ENCODE data around the gene NTSR2.

Gene NTSR2

DNA sequence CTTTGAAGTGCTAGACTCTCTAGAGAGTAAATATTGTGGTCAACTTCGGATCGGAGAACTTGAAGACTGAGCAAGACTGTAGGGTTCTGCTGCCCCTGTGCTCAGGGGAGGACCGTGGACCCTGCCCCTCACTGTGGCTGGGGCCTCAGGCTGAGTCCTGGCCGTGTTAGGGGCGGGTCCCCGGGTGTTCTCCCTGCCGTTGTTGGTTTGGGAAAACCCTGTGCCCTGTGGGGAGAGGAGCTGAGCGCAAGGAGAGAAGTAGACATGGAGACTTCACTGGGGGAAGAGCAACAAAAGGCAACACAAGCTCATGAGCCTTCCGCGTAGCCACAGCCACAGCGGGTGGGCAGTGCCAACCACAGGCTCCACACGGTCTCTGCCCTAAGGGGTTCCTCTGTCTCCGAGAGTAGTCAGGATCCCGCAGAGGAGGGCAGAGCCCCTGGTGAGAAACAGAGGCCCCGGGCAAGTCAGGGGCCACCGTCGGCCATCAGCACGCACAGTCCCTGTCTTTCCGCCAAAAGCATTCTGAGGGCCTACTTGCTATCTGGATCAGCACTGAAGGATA, 53.1 kb downstream of the NTSR2 start:
- Histone ChIP-seq H3K27ac (ENCODE audit: low read depth, low read length) (no peak overlapping the region), H3K9me3 (ENCODE audit: low read length) (no peaks in the 10 kb centered on the region), H3K36me3 (ENCODE audit: insufficient read depth, low read length) (no peaks in the 10 kb centered on the region), H3K4me1 (ENCODE audit: insufficient read depth, low read length) (no peaks in the 10 kb centered on the region), H3K27me3 (ENCODE audit: control insufficient read depth in 1 of 2, insufficient read depth in 2 of 2, low read length in 2 of 2) (no peaks in the 10 kb centered on the region), H3K9ac (ENCODE audit: low read length) (no peak overlapping the region), H3K4me3 (ENCODE audit: low read depth in 1 of 2, low read length in 2 of 2) (no peak overlapping the region)

DNA sequence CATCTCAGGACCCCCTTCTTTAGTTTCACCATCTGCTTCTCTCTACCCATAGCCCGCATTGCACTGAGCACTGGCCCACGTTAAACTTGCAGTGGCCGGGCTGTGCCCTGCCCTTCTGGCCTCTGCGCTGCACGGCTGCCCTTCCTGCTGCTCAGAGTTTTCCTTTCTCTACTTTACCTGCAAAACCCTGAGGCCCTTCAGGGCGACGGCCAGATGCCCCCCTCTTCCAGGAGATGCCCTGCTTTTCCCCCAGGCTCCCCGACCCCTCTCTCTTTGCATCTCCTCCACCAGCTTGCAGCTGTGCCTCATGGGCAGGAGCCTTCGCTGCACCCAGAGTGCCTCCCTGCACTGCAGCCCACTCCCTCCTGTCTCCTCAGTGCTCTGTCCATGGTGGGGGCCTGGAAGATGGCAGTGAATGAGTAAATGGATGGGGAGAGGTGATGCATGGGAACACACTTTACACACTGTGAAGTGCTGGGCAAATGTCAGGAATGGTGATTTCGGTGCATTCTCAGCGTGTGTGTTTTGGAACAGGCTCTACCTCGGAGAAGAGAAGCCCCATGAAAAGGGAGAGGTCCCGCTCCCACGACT, 53.8 kb downstream of the NTSR2 start:
- no peak overlapping the region for H3K4me3 ChIP-seq (ENCODE audit: low read depth in 1 of 2, low read length in 2 of 2)
- H3K27ac ChIP-seq (ENCODE audit: low read depth, low read length) = no peak overlapping the region
- no peaks in the 10 kb centered on the region for H3K4me1 ChIP-seq (ENCODE audit: insufficient read depth, low read length)
- no peaks in the 10 kb centered on the region for H3K9me3 ChIP-seq (ENCODE audit: low read length)
- no peaks in the 10 kb centered on the region for H3K27me3 ChIP-seq (ENCODE audit: control insufficient read depth in 1 of 2, insufficient read depth in 2 of 2, low read length in 2 of 2)
- H3K9ac ChIP-seq (ENCODE audit: low read length) = no peak overlapping the region
- H3K36me3 ChIP-seq (ENCODE audit: insufficient read depth, low read length) = no peaks in the 10 kb centered on the region

DNA sequence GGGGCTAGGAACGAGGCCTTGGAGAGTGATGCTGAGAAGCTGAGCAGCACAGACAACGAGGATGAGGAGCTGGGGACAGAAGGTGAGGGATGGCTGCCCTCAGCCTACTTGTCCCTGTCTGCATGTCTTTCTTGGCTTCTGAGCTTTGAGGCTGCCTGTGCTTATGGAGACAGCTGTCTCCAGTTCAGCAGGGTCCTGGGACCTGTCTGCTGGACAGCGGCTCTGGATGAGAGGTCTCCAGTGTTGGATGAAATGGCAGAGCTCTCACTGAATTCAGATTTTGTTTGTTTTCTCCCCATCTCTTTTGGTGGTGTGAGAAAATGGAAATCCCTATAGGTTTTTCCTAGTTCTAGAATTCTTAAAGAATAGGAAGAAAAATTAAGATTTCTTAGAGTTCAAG, 54.8 kb downstream of the NTSR2 start:
- no peaks in the 10 kb centered on the region for H3K27me3 ChIP-seq (ENCODE audit: control insufficient read depth in 1 of 2, insufficient read depth in 2 of 2, low read length in 2 of 2)
- no peak overlapping the region for H3K27ac ChIP-seq (ENCODE audit: low read depth, low read length)
- H3K36me3 ChIP-seq (ENCODE audit: insufficient read depth, low read length) = no peaks in the 10 kb centered on the region
- no peak overlapping the region for H3K9ac ChIP-seq (ENCODE audit: low read length)
- no peaks in the 10 kb centered on the region for H3K4me1 ChIP-seq (ENCODE audit: insufficient read depth, low read length)
- no peak overlapping the region for H3K4me3 ChIP-seq (ENCODE audit: low read depth in 1 of 2, low read length in 2 of 2)
- H3K9me3 ChIP-seq (ENCODE audit: low read length) = no peaks in the 10 kb centered on the region

DNA sequence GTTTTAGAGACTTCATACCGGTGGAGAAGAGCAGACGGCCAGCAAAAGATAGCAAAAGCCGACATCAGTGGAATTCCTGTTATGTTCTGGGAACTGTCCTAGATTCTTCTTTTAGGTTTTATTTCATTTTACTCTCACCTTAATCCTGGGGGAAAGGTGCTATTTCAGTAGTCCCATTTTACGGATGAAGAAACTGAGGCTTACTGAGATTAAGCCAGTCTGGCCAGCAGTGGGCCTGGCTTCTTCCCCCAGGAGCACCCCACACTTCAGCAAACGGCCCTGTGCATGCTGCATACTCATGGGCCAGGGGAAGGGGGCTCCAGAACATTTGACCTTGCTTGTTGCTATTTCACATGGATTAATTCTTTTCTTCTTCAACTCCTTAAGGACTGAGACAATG, 56.7 kb downstream of the NTSR2 start:
- no peaks in the 10 kb centered on the region for H3K9me3 ChIP-seq (ENCODE audit: low read length)
- no peaks in the 10 kb centered on the region for H3K4me1 ChIP-seq (ENCODE audit: insufficient read depth, low read length)
- H3K36me3 ChIP-seq (ENCODE audit: insufficient read depth, low read length) = no peaks in the 10 kb centered on the region
- no peak overlapping the region for H3K9ac ChIP-seq (ENCODE audit: low read length)
- H3K27ac ChIP-seq (ENCODE audit: low read depth, low read length) = no peak overlapping the region
- no peaks in the 10 kb centered on the region for H3K27me3 ChIP-seq (ENCODE audit: control insufficient read depth in 1 of 2, insufficient read depth in 2 of 2, low read length in 2 of 2)
- H3K4me3 ChIP-seq (ENCODE audit: low read depth in 1 of 2, low read length in 2 of 2) = no peak overlapping the region

DNA sequence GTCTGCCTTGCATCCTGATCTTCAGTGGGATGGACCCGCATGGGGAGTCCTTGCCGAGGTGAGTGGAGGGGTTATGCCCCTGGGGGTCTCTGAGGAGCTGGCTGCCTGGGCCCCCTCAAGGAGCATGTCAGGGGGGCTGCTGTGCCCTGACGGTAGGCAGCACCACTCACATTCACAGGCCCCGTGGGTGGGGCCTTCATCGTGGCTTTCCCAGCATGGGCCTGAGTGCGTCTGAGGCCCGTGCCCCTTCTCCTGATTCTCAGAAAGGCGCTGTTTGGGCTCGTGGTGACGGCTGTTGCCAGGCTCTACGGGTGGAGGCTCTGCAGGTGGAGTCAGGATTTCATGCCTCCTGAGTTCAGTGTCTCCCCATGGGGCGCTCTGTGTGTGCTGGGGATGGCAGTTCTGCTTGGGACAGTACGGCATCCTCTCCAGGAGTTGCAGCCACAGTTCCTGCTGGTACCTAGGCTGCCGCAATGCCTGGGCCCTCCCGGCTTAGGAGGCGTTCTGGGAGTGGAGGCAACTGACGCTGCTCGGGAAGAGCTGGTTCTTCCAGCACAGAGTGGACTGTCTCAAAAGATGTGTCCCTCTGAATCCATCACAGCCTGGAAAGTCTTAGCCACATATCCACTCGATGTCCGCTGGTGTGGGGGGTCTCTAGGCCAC, 57.3 kb downstream of the NTSR2 start:
- Histone ChIP-seq H3K4me1 (ENCODE audit: insufficient read depth, low read length) (no peaks in the 10 kb centered on the region), H3K27ac (ENCODE audit: low read depth, low read length) (no peak overlapping the region), H3K9ac (ENCODE audit: low read length) (no peak overlapping the region), H3K4me3 (ENCODE audit: low read depth in 1 of 2, low read length in 2 of 2) (no peak overlapping the region), H3K9me3 (ENCODE audit: low read length) (no peaks in the 10 kb centered on the region), H3K27me3 (ENCODE audit: control insufficient read depth in 1 of 2, insufficient read depth in 2 of 2, low read length in 2 of 2) (no peaks in the 10 kb centered on the region), H3K36me3 (ENCODE audit: insufficient read depth, low read length) (no peaks in the 10 kb centered on the region)

DNA sequence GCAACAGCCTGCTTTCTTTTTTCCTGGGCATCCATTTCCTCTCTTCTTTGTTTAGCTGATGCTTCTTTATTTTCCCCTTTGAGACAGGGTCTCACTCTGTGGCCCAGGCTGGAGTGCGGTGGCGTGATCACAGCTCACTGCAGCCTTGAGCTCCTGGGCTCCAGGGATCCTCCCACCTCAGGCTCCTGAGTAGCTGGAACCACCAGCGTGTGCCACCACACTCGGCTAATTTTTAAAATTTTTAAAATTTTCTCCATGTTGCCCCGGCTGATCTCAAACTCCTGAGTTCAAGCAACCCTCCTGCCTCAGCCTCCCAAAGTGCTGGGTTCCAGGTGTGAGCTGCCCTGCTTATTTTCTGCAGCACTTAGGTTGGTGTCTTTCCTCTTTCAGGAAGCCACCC, 58.7 kb downstream of the NTSR2 start:
- H3K9me3 ChIP-seq (ENCODE audit: low read length) = no peaks in the 10 kb centered on the region
- H3K27ac ChIP-seq (ENCODE audit: low read depth, low read length) = no peak overlapping the region
- H3K36me3 ChIP-seq (ENCODE audit: insufficient read depth, low read length) = no peaks in the 10 kb centered on the region
- H3K27me3 ChIP-seq (ENCODE audit: control insufficient read depth in 1 of 2, insufficient read depth in 2 of 2, low read length in 2 of 2) = no peaks in the 10 kb centered on the region
- no peak overlapping the region for H3K4me3 ChIP-seq (ENCODE audit: low read depth in 1 of 2, low read length in 2 of 2)
- H3K4me1 ChIP-seq (ENCODE audit: insufficient read depth, low read length) = no peaks in the 10 kb centered on the region
- no peak overlapping the region for H3K9ac ChIP-seq (ENCODE audit: low read length)

DNA sequence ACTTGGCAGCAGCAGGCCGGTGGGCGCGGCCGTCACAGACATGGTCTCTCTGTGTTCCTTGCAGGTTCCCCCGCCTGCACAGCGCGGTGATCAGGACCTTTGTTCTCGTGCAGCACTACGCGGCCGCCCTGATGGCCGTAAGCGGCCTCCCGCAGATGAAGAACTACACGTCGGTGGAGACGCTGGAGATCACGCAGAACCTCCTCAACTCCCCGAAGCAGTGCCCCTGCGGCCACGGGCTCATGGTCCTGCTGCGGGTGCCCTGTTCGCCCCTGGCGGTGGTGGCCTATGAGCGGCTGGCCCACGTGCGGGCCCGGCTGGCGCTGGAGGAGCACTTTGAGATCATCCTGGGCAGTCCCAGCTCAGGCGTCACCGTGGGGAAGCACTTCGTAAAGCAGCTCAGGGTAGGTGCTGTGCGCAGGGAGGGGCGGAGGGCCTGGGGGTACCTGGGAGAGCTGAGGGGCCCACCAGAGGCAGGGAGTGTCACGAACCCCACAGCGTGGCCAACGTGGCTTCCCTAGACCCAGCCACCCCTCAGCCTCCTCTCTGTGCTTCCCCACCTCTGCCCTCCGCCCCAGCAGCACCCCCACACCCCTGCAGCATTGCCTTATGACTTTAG, 59.3 kb downstream of the NTSR2 start:
- Histone ChIP-seq H3K27ac (ENCODE audit: low read depth, low read length) (no peak overlapping the region), H3K4me1 (ENCODE audit: insufficient read depth, low read length) (no peaks in the 10 kb centered on the region), H3K9ac (ENCODE audit: low read length) (no peak overlapping the region), H3K9me3 (ENCODE audit: low read length) (no peaks in the 10 kb centered on the region), H3K4me3 (ENCODE audit: low read depth in 1 of 2, low read length in 2 of 2) (no peak overlapping the region), H3K36me3 (ENCODE audit: insufficient read depth, low read length) (no peaks in the 10 kb centered on the region), H3K27me3 (ENCODE audit: control insufficient read depth in 1 of 2, insufficient read depth in 2 of 2, low read length in 2 of 2) (no peaks in the 10 kb centered on the region)
